HepG2 (cell line): ENCODE data around the gene REPS2. TPM values are rescaled to one million over a fixed set of nuclear protein-coding genes. Genes with fewer than 3 reads are reported as not detected.

Experiments used
- ATAC-seq: fragments of 200-7000 bp; cut with Tn5 transposase; 3 replicates; pipeline ENCODE4 v1.9.1; 2020; ENCODE audit warnings: mild to moderate bottlenecking, moderate library complexity
- BruUV-seq: library from RNA; stranded (reverse); fragments of 400-500 nt; replicated peaks from 2 replicates; lab custom pipeline; 2021; lab: Mats Ljungman, UMichigan
- CTCF ChIA-PET: fragments of 300-600 bp; formaldehyde crosslinking; extraction: SDS; loops from one replicate; lab custom pipeline; 2021; ENCODE audit warnings: low total read pairs, inconsistent platforms, low intra/inter-chr PET ratio; lab: Yijun Ruan, JAX
- POLR2A ChIA-PET: fragments of 350-600 bp; sonication (Branson Sonifier 250); formaldehyde crosslinking; loops from one replicate; lab custom pipeline; 2020; ENCODE audit warnings: antibody characterized with exemption, inconsistent platforms; lab: Yijun Ruan, JAX
- DNase-seq: peaks from one replicate; pipeline ENCODE4 v3.0.0-alpha.2; 2015; ENCODE audit warnings: low spot score
- FAIRE-seq: peaks from 3 replicates; lab custom pipeline; 2011; peaks lifted over from hg19 to GRCh38; lab: Jason Lieb, UNC
- H2AFZ ChIP-seq: one replicate; pipeline ENCODE4 v1.6.1; 2011; ENCODE audit warnings: low read length, inconsistent platforms
- H3K27ac ChIP-seq: fragments of 300-600 bp; 3 replicates; pipeline ENCODE4 v1.8.0; 2011; ENCODE audit warnings: mixed run types, mild to moderate bottlenecking, mixed read lengths, low read length, inconsistent platforms; ENCODE audit not compliant: insufficient read depth; ENCODE audit errors: extremely low read length
- H3K27me3 ChIP-seq, 2 experiments: fragments of 200-600 bp in 1 of 2; 2 replicates in 1 of 2; 3 replicates in 1 of 2; pipeline versions ENCODE4 v1.6.0 to v1.8.0; 2011; ENCODE audit warnings: low read length in 2 of 2, mild to moderate bottlenecking in 2 of 2, moderate library complexity in 2 of 2, inconsistent platforms in 1 of 2; ENCODE audit not compliant: insufficient read depth in 2 of 2, control insufficient read depth in 1 of 2
- H3K36me3 ChIP-seq, 2 experiments: fragments of 200-600 bp in 1 of 2; replicated peaks in 1 of 2; 2 replicates in 1 of 2; 3 replicates in 1 of 2; pipeline versions ENCODE4 v1.5.1 to v1.8.0; 2011; ENCODE audit warnings: low read length in 2 of 2, inconsistent platforms in 1 of 2; ENCODE audit not compliant: insufficient read depth in 2 of 2, control insufficient read depth in 1 of 2
- H3K4me1 ChIP-seq: 2 replicates; pipeline ENCODE4 v1.5.1; 2012; ENCODE audit warnings: low read length, inconsistent platforms; ENCODE audit not compliant: insufficient read depth
- H3K4me2 ChIP-seq: 2 replicates; pipeline ENCODE4 v1.6.0; 2011; ENCODE audit warnings: low read depth, low read length, inconsistent platforms
- H3K4me3 ChIP-seq, 3 experiments: fragments of 200-600 bp in 1 of 3; sonication (generic), shearing (Covaris generic) in 1 of 3; replicated peaks in 1 of 3; 2 replicates each; pipeline ENCODE4 v1.5.1; 2011 to 2016; ENCODE audit warnings: low read length in 3 of 3, inconsistent platforms in 2 of 3, low read depth in 2 of 3, mild to moderate bottlenecking in 2 of 3, control low read depth in 1 of 3, mixed read lengths in 1 of 3; ENCODE audit not compliant: insufficient read depth in 1 of 3
- H3K79me2 ChIP-seq: one replicate; pipeline ENCODE4 v1.6.1; 2011; ENCODE audit warnings: low read length, inconsistent platforms; ENCODE audit not compliant: insufficient read depth
- H3K9ac ChIP-seq: 2 replicates; pipeline ENCODE4 v1.6.0; 2011; ENCODE audit warnings: mild to moderate bottlenecking, low read depth, low read length, inconsistent platforms; ENCODE audit not compliant: insufficient read depth
- H3K9me3 ChIP-seq: 2 replicates; pipeline ENCODE4 v1.5.1; 2012; ENCODE audit warnings: mild to moderate bottlenecking, low read length
- H4K20me1 ChIP-seq: 2 replicates; pipeline ENCODE4 v1.6.0; 2011; ENCODE audit warnings: inconsistent platforms, mild to moderate bottlenecking, low read length, moderate library complexity; ENCODE audit not compliant: insufficient read depth
- BHLHE40 ChIP-seq: IDR thresholded peaks from 2 replicates; pipeline ENCODE4 v1.6.1; 2011; ENCODE audit warnings: low read length, improper control_type of control experiment
- BORCS8-MEF2B ChIP-seq: sonication (generic); formaldehyde crosslinking; IDR thresholded peaks from 2 replicates; pipeline ENCODE4 v1.8.0; 2022; ENCODE audit warnings: mild to moderate bottlenecking, missing genetic modification reagents
- KLF12 ChIP-seq: sonication (generic); formaldehyde crosslinking; IDR thresholded peaks from 2 replicates; pipeline ENCODE4 v1.4.0; 2020; ENCODE audit warnings: missing genetic modification reagents, borderline replicate concordance
- MBNL3 ChIP-seq: fragments of 250-450 bp; sonication (Bioruptor Pico); conservative IDR thresholded peaks from 2 replicates; pipeline ENCODE4 v1.8.0; 2022; ENCODE audit warnings: mild to moderate bottlenecking, inconsistent platforms
- MED13 ChIP-seq: sonication (generic); formaldehyde crosslinking; IDR thresholded peaks from 2 replicates; pipeline ENCODE4 v1.5.0; 2020; ENCODE audit warnings: missing genetic modification reagents
- MEF2D ChIP-seq: sonication (generic); formaldehyde crosslinking; IDR thresholded peaks from 2 replicates; pipeline ENCODE4 v1.5.1; 2020; ENCODE audit warnings: mild to moderate bottlenecking, missing genetic modification reagents
- NR3C1 ChIP-seq: sonication (generic); formaldehyde crosslinking; IDR thresholded peaks from 2 replicates; pipeline ENCODE4 v1.4.0; 2020; ENCODE audit warnings: missing genetic modification reagents
- SIN3B ChIP-seq: fragments of 150-350 bp; IDR thresholded peaks from 2 replicates; pipeline ENCODE4 v1.6.1; 2014; ENCODE audit warnings: low read length
- SMYD3 ChIP-seq: sonication (generic); formaldehyde crosslinking; IDR thresholded peaks from 2 replicates; pipeline ENCODE4 v1.8.1; 2023; ENCODE audit warnings: mild to moderate bottlenecking, missing genetic modification reagents
- TARDBP ChIP-seq: sonication (generic); formaldehyde crosslinking; IDR thresholded peaks from 2 replicates; pipeline ENCODE4 v1.8.0; 2022; ENCODE audit warnings: mild to moderate bottlenecking, missing genetic modification reagents
- TBP ChIP-seq: sonication (generic); formaldehyde crosslinking; IDR thresholded peaks from 2 replicates; pipeline ENCODE4 v1.5.0; 2020; ENCODE audit warnings: missing genetic modification reagents
- ZNF12 ChIP-seq: sonication (generic); formaldehyde crosslinking; IDR thresholded peaks from 2 replicates; pipeline ENCODE4 v1.5.0; 2020; ENCODE audit warnings: missing genetic modification reagents
- ZNF317 ChIP-seq: sonication (generic); formaldehyde crosslinking; IDR thresholded peaks from 2 replicates; pipeline ENCODE4 v1.5.0; 2020; ENCODE audit warnings: mild to moderate bottlenecking, missing genetic modification reagents
- ZNF790 ChIP-seq: sonication (generic); formaldehyde crosslinking; IDR thresholded peaks from 2 replicates; pipeline ENCODE4 v1.8.0; 2022; ENCODE audit warnings: missing genetic modification reagents, mild to moderate bottlenecking, borderline replicate concordance
- WGBS: methylation state at CpG from one replicate; pipeline ENCODE4 v1.1.6; 2017; ENCODE audit warnings: low lambda C conversion rate; 5-methylcytosine and 5-hydroxymethylcytosine counted together
- in situ Hi-C: cut with HindIII; loops from 2 replicates; pipeline ENCODE4 v1.10.0; 2017; ENCODE audit warnings: low pct_unique_long_range_greater_than_20kb; ENCODE audit not compliant: extremely low pct_ligation_motif_present
- intact Hi-C: fragments of 100-400 bp; cut with micrococcal nuclease; formaldehyde crosslinking; loops from one replicate; pipeline ENCODE4 v1.10.0; 2022; ENCODE audit not compliant: unreplicated experiment
- polyA plus RNA-seq, 8 experiments: library from polyadenylated mRNA; depleted of rRNA in 3 of 8; stranded (reverse) in 7 of 8; unstranded in 1 of 8; fragments of >200 nt; fragmentation: Illumina TruSeq in 4 of 8; extraction: Trizol in 4 of 8; gene quantifications; 2 replicates each; pipeline versions ENCODE4 v1.2.1 to v1.2.3, GENCODE V29; 2011 to 2016; ENCODE audit warnings: low read depth in 4 of 8, missing spikeins in 1 of 8, mixed read lengths in 1 of 8; ENCODE audit not compliant: insufficient read depth in 1 of 8
- total RNA-seq, 5 experiments: library from RNA; depleted of rRNA; stranded (reverse); fragments of >200 nt; fragmentation: Illumina TruSeq; extraction: Trizol; gene quantifications; 2 replicates each; pipeline ENCODE4 v1.2.3, GENCODE V29; 2016; ENCODE audit warnings: low read depth in 1 of 5
- TF ChIP-seq, protein P1 (sequence below): sonication (generic); formaldehyde crosslinking; conservative IDR thresholded peaks from 2 replicates; pipeline ENCODE4 v1.5.0; 2020; ENCODE audit warnings: missing genetic modification reagents
- TF ChIP-seq, protein P2 (sequence below): sonication (generic); formaldehyde crosslinking; IDR thresholded peaks from 2 replicates; pipeline ENCODE4 v1.4.0; 2020; ENCODE audit warnings: missing genetic modification reagents, mild to moderate bottlenecking, borderline replicate concordance
- TF ChIP-seq, protein P3 (sequence below): sonication (generic); formaldehyde crosslinking; IDR thresholded peaks from 2 replicates; pipeline ENCODE4 v1.8.1; 2022; ENCODE audit warnings: low read depth, mild to moderate bottlenecking, missing genetic modification reagents
- TF ChIP-seq, protein P4 (sequence below): IDR thresholded peaks from 2 replicates; pipeline ENCODE4 v1.6.1; 2016; ENCODE audit warnings: missing genetic modification reagents, missing compliant biosample characterization

Gene REPS2
- total and polyA plus RNA-seq, 2 of the 13 experiments (the other 11 are each of a cell fraction or from before 2014, with no cell fraction given), result 0.05 to 0.58 TPM

DNA sequence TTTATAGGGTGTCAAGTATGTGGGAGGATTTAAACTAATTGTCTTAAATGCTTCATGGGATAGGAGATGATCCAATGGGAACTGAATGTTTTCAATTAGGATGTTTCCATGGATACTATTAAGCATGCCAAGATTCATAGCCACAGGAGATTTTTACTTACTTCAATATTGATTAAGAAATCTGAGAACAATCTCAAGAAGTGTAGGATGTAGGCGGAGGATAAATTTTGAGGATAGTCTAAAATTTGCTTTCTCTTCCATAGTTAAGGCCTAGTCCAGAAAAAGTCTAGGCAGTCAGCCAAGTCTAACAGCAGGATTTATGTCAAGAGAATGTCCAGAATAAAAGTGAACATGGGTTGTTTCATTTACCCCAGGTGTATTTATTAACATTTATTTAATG, 32.8 kb downstream of the REPS2 start (continued):
- TF ChIP-seq, protein P1, sequence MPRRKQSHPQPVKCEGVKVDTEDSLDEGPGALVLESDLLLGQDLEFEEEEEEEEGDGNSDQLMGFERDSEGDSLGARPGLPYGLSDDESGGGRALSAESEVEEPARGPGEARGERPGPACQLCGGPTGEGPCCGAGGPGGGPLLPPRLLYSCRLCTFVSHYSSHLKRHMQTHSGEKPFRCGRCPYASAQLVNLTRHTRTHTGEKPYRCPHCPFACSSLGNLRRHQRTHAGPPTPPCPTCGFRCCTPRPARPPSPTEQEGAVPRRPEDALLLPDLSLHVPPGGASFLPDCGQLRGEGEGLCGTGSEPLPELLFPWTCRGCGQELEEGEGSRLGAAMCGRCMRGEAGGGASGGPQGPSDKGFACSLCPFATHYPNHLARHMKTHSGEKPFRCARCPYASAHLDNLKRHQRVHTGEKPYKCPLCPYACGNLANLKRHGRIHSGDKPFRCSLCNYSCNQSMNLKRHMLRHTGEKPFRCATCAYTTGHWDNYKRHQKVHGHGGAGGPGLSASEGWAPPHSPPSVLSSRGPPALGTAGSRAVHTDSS (CRISPR knock-in tag), result no peak
- TF ChIP-seq BHLHE40, result no peak
- TF ChIP-seq MBNL3 (CRISPR knock-in tag), result no peak
- no peak for TF ChIP-seq NR3C1 (CRISPR knock-in tag)

DNA sequence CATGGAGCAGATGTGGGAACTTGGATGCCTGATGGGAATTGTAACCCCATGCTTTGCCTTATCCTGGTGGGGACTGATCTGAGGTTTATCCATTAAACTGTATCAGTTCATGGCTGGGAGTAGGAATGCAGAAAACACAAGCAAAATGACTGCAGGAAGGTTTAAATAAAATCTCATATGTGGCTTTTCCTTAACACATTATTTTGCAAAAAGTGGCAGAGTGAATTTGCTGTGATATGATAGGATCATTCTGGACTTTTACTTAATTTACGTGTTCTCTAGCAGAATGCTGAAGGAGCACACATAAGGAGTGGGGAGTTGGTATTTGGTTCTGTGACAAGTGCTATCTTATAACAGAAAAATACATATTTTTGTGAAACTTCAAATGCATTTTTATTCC, 34.8 kb downstream of the REPS2 start:
- 0% methylated on average over 1 of the region's 1 CpG for WGBS
- Histone ChIP-seq H3K4me3 (no peak overlapping the region), H3K9me3 (no peaks in the 10 kb centered on the region), H3K4me1 (no peaks in the 10 kb centered on the region), H3K9ac (no peak overlapping the region), H3K4me2 (no peak overlapping the region), H2AFZ (no peak overlapping the region), H4K20me1 (no peaks in the 10 kb centered on the region), H3K27me3 (no peaks in the 10 kb centered on the region), H3K36me3 (no peaks in the 10 kb centered on the region), H3K27ac (no peak overlapping the region), H3K79me2 (no peaks in the 10 kb centered on the region)
- ChIA-PET POLR2A (no interaction called here), CTCF (no interaction called here)
- in situ Hi-C loops (no loop called here), intact Hi-C loops (no loop called here)
- BruUV-seq, result no TSS peak
- ATAC-seq (no peak), FAIRE-seq (no peak), DNase-seq (no peak)
- TF ChIP-seq, protein P2, sequence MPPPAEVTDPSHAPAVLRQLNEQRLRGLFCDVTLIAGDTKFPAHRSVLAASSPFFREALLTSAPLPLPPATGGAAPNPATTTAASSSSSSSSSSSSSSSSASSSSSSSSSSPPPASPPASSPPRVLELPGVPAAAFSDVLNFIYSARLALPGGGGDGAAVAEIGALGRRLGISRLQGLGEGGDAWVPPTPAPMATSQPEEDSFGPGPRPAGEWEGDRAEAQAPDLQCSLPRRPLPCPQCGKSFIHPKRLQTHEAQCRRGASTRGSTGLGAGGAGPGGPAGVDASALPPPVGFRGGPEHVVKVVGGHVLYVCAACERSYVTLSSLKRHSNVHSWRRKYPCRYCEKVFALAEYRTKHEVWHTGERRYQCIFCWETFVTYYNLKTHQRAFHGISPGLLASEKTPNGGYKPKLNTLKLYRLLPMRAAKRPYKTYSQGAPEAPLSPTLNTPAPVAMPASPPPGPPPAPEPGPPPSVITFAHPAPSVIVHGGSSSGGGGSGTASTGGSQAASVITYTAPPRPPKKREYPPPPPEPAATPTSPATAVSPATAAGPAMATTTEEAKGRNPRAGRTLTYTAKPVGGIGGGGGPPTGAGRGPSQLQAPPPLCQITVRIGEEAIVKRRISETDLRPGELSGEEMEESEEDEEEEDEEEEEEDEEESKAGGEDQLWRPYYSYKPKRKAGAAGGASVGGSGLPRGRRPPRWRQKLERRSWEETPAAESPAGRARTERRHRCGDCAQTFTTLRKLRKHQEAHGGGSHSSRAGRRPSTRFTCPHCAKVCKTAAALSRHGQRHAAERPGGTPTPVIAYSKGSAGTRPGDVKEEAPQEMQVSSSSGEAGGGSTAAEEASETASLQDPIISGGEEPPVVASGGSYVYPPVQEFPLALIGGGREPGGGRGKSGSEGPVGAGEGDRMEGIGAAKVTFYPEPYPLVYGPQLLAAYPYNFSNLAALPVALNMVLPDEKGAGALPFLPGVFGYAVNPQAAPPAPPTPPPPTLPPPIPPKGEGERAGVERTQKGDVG (CRISPR knock-in tag), result no peak
- no peak for TF ChIP-seq TARDBP
- no peak for TF ChIP-seq MEF2D (CRISPR knock-in tag)
- TF ChIP-seq KLF12, result no peak
- no peak for TF ChIP-seq SMYD3 (CRISPR knock-in tag)
- no peak for TF ChIP-seq ZNF12
- TF ChIP-seq BORCS8-MEF2B (CRISPR knock-in tag), result no peak
- TF ChIP-seq MED13 (CRISPR knock-in tag), result no peak
- TF ChIP-seq, protein P3, sequence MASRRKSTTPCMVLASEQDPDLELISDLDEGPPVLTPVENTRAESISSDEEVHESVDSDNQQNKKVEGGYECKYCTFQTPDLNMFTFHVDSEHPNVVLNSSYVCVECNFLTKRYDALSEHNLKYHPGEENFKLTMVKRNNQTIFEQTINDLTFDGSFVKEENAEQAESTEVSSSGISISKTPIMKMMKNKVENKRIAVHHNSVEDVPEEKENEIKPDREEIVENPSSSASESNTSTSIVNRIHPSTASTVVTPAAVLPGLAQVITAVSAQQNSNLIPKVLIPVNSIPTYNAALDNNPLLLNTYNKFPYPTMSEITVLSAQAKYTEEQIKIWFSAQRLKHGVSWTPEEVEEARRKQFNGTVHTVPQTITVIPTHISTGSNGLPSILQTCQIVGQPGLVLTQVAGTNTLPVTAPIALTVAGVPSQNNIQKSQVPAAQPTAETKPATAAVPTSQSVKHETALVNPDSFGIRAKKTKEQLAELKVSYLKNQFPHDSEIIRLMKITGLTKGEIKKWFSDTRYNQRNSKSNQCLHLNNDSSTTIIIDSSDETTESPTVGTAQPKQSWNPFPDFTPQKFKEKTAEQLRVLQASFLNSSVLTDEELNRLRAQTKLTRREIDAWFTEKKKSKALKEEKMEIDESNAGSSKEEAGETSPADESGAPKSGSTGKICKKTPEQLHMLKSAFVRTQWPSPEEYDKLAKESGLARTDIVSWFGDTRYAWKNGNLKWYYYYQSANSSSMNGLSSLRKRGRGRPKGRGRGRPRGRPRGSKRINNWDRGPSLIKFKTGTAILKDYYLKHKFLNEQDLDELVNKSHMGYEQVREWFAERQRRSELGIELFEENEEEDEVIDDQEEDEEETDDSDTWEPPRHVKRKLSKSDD (CRISPR knock-in tag), result no peak
- TF ChIP-seq, protein P4, sequence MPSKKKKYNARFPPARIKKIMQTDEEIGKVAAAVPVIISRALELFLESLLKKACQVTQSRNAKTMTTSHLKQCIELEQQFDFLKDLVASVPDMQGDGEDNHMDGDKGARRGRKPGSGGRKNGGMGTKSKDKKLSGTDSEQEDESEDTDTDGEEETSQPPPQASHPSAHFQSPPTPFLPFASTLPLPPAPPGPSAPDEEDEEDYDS, result no peak
- no peak for TF ChIP-seq SIN3B
- TF ChIP-seq ZNF790 (CRISPR knock-in tag), result no peak
- no peak for TF ChIP-seq TBP (CRISPR knock-in tag)
- no peak for TF ChIP-seq ZNF317
